HepG2 (cell line): ENCODE data around the gene PSORS1C1. TPM values are rescaled to one million over a fixed set of nuclear protein-coding genes. Genes with fewer than 3 reads are reported as not detected.

Experiments used
- ARNT2 ChIP-seq: sonication (generic); formaldehyde crosslinking; IDR thresholded peaks from 2 replicates; pipeline ENCODE4 v1.8.0; 2022; ENCODE audit warnings: mild to moderate bottlenecking, low read depth, missing genetic modification reagents, moderate library complexity
- BCL6 ChIP-seq: IDR thresholded peaks from 2 replicates; pipeline ENCODE4 v1.6.1; 2016; ENCODE audit warnings: missing genetic modification reagents, missing compliant biosample characterization
- HMGA1 ChIP-seq: sonication (generic); formaldehyde crosslinking; conservative IDR thresholded peaks from 2 replicates; pipeline ENCODE4 v1.4.0; 2020; ENCODE audit warnings: missing genetic modification reagents
- HOXA7 ChIP-seq: sonication (generic); formaldehyde crosslinking; IDR thresholded peaks from 2 replicates; pipeline ENCODE4 v1.8.1; 2022; ENCODE audit warnings: mild to moderate bottlenecking, missing genetic modification reagents, moderate library complexity
- LCORL ChIP-seq, 2 experiments: fragments of 450-650 bp in 1 of 2; sonication (generic) in 1 of 2; formaldehyde crosslinking in 1 of 2; IDR thresholded peaks; 2 replicates each; pipeline versions ENCODE4 v1.5.0 to v1.6.1; 2017 to 2020; ENCODE audit warnings: antibody characterized with exemption in 1 of 2, missing genetic modification reagents in 1 of 2
- NAIF1 ChIP-seq: sonication (generic); formaldehyde crosslinking; IDR thresholded peaks from 2 replicates; pipeline ENCODE4 v1.5.0; 2020; ENCODE audit warnings: mild to moderate bottlenecking, missing genetic modification reagents, borderline replicate concordance
- NPAS2 ChIP-seq: sonication (generic); formaldehyde crosslinking; IDR thresholded peaks from 2 replicates; pipeline ENCODE4 v1.8.0; 2022; ENCODE audit warnings: mild to moderate bottlenecking, missing genetic modification reagents, borderline replicate concordance
- SOX13 ChIP-seq, 3 experiments: fragments of 450-650 bp in 1 of 3; sonication (generic) in 1 of 3; formaldehyde crosslinking in 1 of 3; IDR thresholded peaks in 2 of 3; conservative IDR thresholded peaks in 1 of 3; 2 replicates each; pipeline versions ENCODE4 v1.5.0 to v1.6.1; 2016 to 2020; ENCODE audit warnings: antibody characterized with exemption in 1 of 3, mild to moderate bottlenecking in 1 of 3, missing compliant biosample characterization in 1 of 3, missing genetic modification reagents in 1 of 3, moderate library complexity in 1 of 3
- SRSF1 ChIP-seq: fragments of 200-400 bp; formaldehyde crosslinking; optimal IDR thresholded peaks from 2 replicates; pipeline ENCODE3; 2017; ENCODE audit warnings: mild to moderate bottlenecking, low read depth, low read length, moderate library complexity
- ZFP1 ChIP-seq: IDR thresholded peaks from 2 replicates; pipeline ENCODE4 v1.6.1; 2016
- ZMYM3 ChIP-seq: sonication (generic); formaldehyde crosslinking; IDR thresholded peaks from 2 replicates; pipeline ENCODE4 v1.5.1; 2020; ENCODE audit warnings: mild to moderate bottlenecking, missing genetic modification reagents
- ZNF3 ChIP-seq: IDR thresholded peaks from 2 replicates; pipeline ENCODE4 v1.7.0; 2017; ENCODE audit warnings: inconsistent platforms
- polyA plus RNA-seq, 8 experiments: library from polyadenylated mRNA; depleted of rRNA in 3 of 8; stranded (reverse) in 7 of 8; unstranded in 1 of 8; fragments of >200 nt; fragmentation: Illumina TruSeq in 4 of 8; extraction: Trizol in 4 of 8; gene quantifications; 2 replicates each; pipeline versions ENCODE4 v1.2.1 to v1.2.3, GENCODE V29; 2011 to 2016; ENCODE audit warnings: low read depth in 4 of 8, missing spikeins in 1 of 8, mixed read lengths in 1 of 8; ENCODE audit not compliant: insufficient read depth in 1 of 8
- total RNA-seq, 5 experiments: library from RNA; depleted of rRNA; stranded (reverse); fragments of >200 nt; fragmentation: Illumina TruSeq; extraction: Trizol; gene quantifications; 2 replicates each; pipeline ENCODE4 v1.2.3, GENCODE V29; 2016; ENCODE audit warnings: low read depth in 1 of 5
- TF ChIP-seq, protein P1 (sequence below): sonication (generic); formaldehyde crosslinking; IDR thresholded peaks from 2 replicates; pipeline ENCODE4 v1.5.0; 2020; ENCODE audit warnings: mild to moderate bottlenecking, missing genetic modification reagents
- TF ChIP-seq, protein P2 (sequence below): sonication (generic); formaldehyde crosslinking; IDR thresholded peaks from 2 replicates; pipeline ENCODE4 v1.5.0; 2020; ENCODE audit warnings: missing genetic modification reagents
- TF ChIP-seq, protein P3 (sequence below): sonication (generic); formaldehyde crosslinking; IDR thresholded peaks from 2 replicates; pipeline ENCODE4 v1.5.0; 2020; ENCODE audit warnings: mild to moderate bottlenecking, missing genetic modification reagents, borderline replicate concordance
- TF ChIP-seq, protein P4 (sequence below): sonication (generic); formaldehyde crosslinking; IDR thresholded peaks from 2 replicates; pipeline ENCODE4 v1.8.0; 2022; ENCODE audit warnings: missing genetic modification reagents, mild to moderate bottlenecking, moderate library complexity, borderline replicate concordance

Gene PSORS1C1
- total and polyA plus RNA-seq, 2 of the 13 experiments (the other 11 are each of a cell fraction or from before 2014, with no cell fraction given): 0.01 to 0.02 TPM

DNA sequence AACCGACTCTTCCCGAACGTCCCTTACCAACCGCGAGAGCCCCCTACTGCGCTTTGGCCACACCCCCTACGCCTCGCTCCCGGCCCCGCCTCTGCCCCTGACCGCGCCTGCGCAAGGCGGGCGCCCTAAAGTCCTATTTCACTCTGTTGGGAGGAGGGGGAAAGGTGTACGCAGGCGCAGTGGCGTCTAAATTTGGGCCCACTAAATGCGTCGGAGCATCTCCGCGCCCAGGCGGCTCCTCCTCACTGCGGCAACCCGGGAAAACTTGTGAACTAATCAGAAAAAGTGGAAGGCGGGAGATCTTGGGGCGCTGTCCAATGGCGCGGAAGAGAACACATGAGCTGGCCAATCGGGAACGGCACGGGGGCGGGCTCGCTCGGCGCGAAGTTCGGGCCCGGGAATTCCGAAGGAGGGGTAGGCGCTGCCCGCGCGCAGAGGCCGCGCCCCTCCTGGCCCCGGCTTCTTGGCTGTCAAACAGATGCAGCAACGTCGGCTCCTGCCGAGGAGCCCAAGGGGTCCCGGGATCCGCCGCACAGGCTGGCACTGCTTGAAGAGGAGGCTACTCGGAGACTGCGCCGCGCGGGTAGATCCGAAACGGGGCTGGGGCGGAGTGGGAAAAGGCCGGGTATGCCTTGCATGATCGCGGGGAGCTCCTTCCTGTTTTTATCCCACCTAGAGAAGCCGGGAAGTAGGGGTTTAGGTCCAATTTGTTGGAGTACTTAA lies 43.7 kb downstream of the PSORS1C1 start, which contains the start of gene TCF19 (continued):
- peak; percentile 56; the same call in 1 of the 2 replicates for TF ChIP-seq NAIF1 (CRISPR knock-in tag)
- TF ChIP-seq ZNF3 (CRISPR knock-in tag): no peak
- TF ChIP-seq ARNT2 (CRISPR knock-in tag): peak; percentile 94
- no peak for TF ChIP-seq HMGA1 (CRISPR knock-in tag)
- TF ChIP-seq SRSF1: no peak
- TF ChIP-seq NPAS2: no peak
- no peak for TF ChIP-seq ZMYM3 (CRISPR knock-in tag)
- no peak for TF ChIP-seq ZFP1 (CRISPR knock-in tag)
- TF ChIP-seq, protein P1, sequence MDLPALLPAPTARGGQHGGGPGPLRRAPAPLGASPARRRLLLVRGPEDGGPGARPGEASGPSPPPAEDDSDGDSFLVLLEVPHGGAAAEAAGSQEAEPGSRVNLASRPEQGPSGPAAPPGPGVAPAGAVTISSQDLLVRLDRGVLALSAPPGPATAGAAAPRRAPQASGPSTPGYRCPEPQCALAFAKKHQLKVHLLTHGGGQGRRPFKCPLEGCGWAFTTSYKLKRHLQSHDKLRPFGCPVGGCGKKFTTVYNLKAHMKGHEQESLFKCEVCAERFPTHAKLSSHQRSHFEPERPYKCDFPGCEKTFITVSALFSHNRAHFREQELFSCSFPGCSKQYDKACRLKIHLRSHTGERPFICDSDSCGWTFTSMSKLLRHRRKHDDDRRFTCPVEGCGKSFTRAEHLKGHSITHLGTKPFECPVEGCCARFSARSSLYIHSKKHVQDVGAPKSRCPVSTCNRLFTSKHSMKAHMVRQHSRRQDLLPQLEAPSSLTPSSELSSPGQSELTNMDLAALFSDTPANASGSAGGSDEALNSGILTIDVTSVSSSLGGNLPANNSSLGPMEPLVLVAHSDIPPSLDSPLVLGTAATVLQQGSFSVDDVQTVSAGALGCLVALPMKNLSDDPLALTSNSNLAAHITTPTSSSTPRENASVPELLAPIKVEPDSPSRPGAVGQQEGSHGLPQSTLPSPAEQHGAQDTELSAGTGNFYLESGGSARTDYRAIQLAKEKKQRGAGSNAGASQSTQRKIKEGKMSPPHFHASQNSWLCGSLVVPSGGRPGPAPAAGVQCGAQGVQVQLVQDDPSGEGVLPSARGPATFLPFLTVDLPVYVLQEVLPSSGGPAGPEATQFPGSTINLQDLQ (CRISPR knock-in tag): 0 out of 2 replicates have a peak, but pooled peaks have one; percentile 51
- TF ChIP-seq, protein P2, sequence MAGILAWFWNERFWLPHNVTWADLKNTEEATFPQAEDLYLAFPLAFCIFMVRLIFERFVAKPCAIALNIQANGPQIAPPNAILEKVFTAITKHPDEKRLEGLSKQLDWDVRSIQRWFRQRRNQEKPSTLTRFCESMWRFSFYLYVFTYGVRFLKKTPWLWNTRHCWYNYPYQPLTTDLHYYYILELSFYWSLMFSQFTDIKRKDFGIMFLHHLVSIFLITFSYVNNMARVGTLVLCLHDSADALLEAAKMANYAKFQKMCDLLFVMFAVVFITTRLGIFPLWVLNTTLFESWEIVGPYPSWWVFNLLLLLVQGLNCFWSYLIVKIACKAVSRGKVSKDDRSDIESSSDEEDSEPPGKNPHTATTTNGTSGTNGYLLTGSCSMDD: no peak
- TF ChIP-seq HOXA7 (CRISPR knock-in tag): 0 out of 2 replicates have a peak, but pooled peaks have one; percentile 49
- TF ChIP-seq BCL6 (CRISPR knock-in tag): no peak
- TF ChIP-seq SOX13 (IDR thresholded peaks at IDR 0.05): no peak
- no peak; a peak in 1 of 4 replicates for TF ChIP-seq SOX13 (CRISPR knock-in tag; conservative IDR thresholded peaks at IDR 0.05 in 1 of 2, IDR thresholded peaks at IDR 0.05 in 1 of 2)
- TF ChIP-seq, protein P3, sequence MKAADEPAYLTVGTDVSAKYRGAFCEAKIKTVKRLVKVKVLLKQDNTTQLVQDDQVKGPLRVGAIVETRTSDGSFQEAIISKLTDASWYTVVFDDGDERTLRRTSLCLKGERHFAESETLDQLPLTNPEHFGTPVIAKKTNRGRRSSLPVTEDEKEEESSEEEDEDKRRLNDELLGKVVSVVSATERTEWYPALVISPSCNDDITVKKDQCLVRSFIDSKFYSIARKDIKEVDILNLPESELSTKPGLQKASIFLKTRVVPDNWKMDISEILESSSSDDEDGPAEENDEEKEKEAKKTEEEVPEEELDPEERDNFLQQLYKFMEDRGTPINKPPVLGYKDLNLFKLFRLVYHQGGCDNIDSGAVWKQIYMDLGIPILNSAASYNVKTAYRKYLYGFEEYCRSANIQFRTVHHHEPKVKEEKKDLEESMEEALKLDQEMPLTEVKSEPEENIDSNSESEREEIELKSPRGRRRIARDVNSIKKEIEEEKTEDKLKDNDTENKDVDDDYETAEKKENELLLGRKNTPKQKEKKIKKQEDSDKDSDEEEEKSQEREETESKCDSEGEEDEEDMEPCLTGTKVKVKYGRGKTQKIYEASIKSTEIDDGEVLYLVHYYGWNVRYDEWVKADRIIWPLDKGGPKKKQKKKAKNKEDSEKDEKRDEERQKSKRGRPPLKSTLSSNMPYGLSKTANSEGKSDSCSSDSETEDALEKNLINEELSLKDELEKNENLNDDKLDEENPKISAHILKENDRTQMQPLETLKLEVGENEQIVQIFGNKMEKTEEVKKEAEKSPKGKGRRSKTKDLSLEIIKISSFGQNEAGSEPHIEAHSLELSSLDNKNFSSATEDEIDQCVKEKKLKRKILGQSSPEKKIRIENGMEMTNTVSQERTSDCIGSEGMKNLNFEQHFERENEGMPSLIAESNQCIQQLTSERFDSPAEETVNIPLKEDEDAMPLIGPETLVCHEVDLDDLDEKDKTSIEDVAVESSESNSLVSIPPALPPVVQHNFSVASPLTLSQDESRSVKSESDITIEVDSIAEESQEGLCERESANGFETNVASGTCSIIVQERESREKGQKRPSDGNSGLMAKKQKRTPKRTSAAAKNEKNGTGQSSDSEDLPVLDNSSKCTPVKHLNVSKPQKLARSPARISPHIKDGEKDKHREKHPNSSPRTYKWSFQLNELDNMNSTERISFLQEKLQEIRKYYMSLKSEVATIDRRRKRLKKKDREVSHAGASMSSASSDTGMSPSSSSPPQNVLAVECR: peak; percentile 100
- peak; percentile 60; the same call in 1 of the 2 replicates for TF ChIP-seq LCORL (IDR thresholded peaks at IDR 0.05)
- peak; percentile 86 for TF ChIP-seq LCORL (CRISPR knock-in tag; IDR thresholded peaks at IDR 0.05)
- TF ChIP-seq, protein P4, sequence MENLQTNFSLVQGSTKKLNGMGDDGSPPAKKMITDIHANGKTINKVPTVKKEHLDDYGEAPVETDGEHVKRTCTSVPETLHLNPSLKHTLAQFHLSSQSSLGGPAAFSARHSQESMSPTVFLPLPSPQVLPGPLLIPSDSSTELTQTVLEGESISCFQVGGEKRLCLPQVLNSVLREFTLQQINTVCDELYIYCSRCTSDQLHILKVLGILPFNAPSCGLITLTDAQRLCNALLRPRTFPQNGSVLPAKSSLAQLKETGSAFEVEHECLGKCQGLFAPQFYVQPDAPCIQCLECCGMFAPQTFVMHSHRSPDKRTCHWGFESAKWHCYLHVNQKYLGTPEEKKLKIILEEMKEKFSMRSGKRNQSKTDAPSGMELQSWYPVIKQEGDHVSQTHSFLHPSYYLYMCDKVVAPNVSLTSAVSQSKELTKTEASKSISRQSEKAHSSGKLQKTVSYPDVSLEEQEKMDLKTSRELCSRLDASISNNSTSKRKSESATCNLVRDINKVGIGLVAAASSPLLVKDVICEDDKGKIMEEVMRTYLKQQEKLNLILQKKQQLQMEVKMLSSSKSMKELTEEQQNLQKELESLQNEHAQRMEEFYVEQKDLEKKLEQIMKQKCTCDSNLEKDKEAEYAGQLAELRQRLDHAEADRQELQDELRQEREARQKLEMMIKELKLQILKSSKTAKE (CRISPR knock-in tag): peak; percentile 54; the same call in 1 of the 2 replicates
